ENCODE measurements around the gene PCSK9.

- TF ChIP-seq CTCF (IDR thresholded peaks at IDR 0.05) (no peak), POLR2AphosphoS5 (IDR thresholded peaks at IDR 0.05) (no peak)
Observed at GRCh38 chr1:55065648-55066047, 26.3 kb downstream of the PCSK9 start.
